NCI-H2081 (cell line): ENCODE measurements around the gene PWWP2B.
"Not testable (repeated sequence)": the region's sequence is repeated elsewhere in the genome, so short reads cannot be mapped to it uniquely, and the experiment has no call there.

ENCODE experiments used
- DNase-seq, 2 experiments: peaks; one replicate each; lab custom pipeline; 2025; lab: John Stamatoyannopoulos, UW

Gene PWWP2B

GRCh38 chr10:132363921-132364593 lies 32.9 kb upstream of the PWWP2B start:
- no peak for DNase-seq

- DNase-seq: no peak
Measured at GRCh38 chr10:132364594-132364970, 32.4 kb upstream of the PWWP2B start.

- DNase-seq: no peak
Measured at GRCh38 chr10:132365102-132365501, 31.9 kb upstream of the PWWP2B start.

- DNase-seq: no peak
Measured at GRCh38 chr10:132366006-132366405, 31.0 kb upstream of the PWWP2B start.

- DNase-seq: no peak
Measured at GRCh38 chr10:132366499-132366898, 30.5 kb upstream of the PWWP2B start.

- DNase-seq: no peak
Measured at GRCh38 chr10:132368391-132368790, 28.6 kb upstream of the PWWP2B start.

GRCh38 chr10:132368881-132369635 lies 27.9 kb upstream of the PWWP2B start:
- DNase-seq: no peak

- DNase-seq: no peak
Measured at GRCh38 chr10:132369636-132370185, 27.3 kb upstream of the PWWP2B start.

- DNase-seq: no peak
Measured at GRCh38 chr10:132370426-132371340, 26.3 kb upstream of the PWWP2B start.

GRCh38 chr10:132371641-132372081 lies 25.3 kb upstream of the PWWP2B start:
- no peak for DNase-seq

GRCh38 chr10:132372516-132373095 lies 24.4 kb upstream of the PWWP2B start:
- no peak for DNase-seq

- no peak for DNase-seq
Measured at GRCh38 chr10:132373241-132373955, 23.6 kb upstream of the PWWP2B start.

- no peak for DNase-seq
Measured at GRCh38 chr10:132374176-132374575, 22.8 kb upstream of the PWWP2B start.

GRCh38 chr10:132374612-132375011 lies 22.4 kb upstream of the PWWP2B start:
- DNase-seq: no peak

- DNase-seq: no peak
Measured at GRCh38 chr10:132375116-132375794, 21.7 kb upstream of the PWWP2B start.

- no peak for DNase-seq
Measured at GRCh38 chr10:132375795-132376297, 21.2 kb upstream of the PWWP2B start.

- no peak for DNase-seq
Measured at GRCh38 chr10:132376394-132376851, 20.6 kb upstream of the PWWP2B start.

GRCh38 chr10:132377326-132377725 lies 19.7 kb upstream of the PWWP2B start:
- DNase-seq: no peak

- DNase-seq: not testable (repeated sequence)
Measured at GRCh38 chr10:132379026-132379425, 18.0 kb upstream of the PWWP2B start.

- not testable (repeated sequence) for DNase-seq
Measured at GRCh38 chr10:132380986-132381385, 16.0 kb upstream of the PWWP2B start.
